Activated T-cell treated with anti-CD3 and anti-CD28 coated beads, Interleukin-2, amount 50 U/mL, for 4 hours (primary cell): ENCODE results near the gene NPFFR1. TPM values are rescaled to one million over a fixed set of nuclear protein-coding genes. Genes with fewer than 3 reads are reported as not detected.

Experiments used
- ATAC-seq, 2 donors: fragments of 200-7000 bp; cut with Tn5 transposase; one replicate each; pipeline ENCODE4 v1.10.0; 2021
- DNase-seq: peaks from one replicate; pipeline ENCODE4 v3.0.0-alpha.2; 2020
- H3K27me3 Mint-ChIP-seq: one replicate; pipeline ENCODE4 v1.8.0; 2021; ENCODE audit warnings: low read depth, mixed read lengths
- H3K36me3 Mint-ChIP-seq: one replicate; pipeline ENCODE4 v1.8.0; 2022; ENCODE audit warnings: mixed read lengths; ENCODE audit not compliant: insufficient read depth
- H3K4me1 Mint-ChIP-seq: one replicate; pipeline ENCODE4 v1.8.0; 2021; ENCODE audit warnings: low read depth, mixed read lengths
- H3K4me3 Mint-ChIP-seq: one replicate; pipeline ENCODE4 v1.8.0; 2021; ENCODE audit warnings: mild to moderate bottlenecking, moderate library complexity, mixed read lengths
- H3K9me3 Mint-ChIP-seq: one replicate; pipeline ENCODE4 v1.8.0; 2021; ENCODE audit warnings: mixed read lengths
- total RNA-seq, 3 donors: library from RNA; stranded (reverse); gene quantifications; one replicate each; pipeline ENCODE4 v1.2.1, GENCODE V29; 2021

NPFFR1 gene
- total RNA-seq, 3 donors from 2014 or later = not detected

DNA sequence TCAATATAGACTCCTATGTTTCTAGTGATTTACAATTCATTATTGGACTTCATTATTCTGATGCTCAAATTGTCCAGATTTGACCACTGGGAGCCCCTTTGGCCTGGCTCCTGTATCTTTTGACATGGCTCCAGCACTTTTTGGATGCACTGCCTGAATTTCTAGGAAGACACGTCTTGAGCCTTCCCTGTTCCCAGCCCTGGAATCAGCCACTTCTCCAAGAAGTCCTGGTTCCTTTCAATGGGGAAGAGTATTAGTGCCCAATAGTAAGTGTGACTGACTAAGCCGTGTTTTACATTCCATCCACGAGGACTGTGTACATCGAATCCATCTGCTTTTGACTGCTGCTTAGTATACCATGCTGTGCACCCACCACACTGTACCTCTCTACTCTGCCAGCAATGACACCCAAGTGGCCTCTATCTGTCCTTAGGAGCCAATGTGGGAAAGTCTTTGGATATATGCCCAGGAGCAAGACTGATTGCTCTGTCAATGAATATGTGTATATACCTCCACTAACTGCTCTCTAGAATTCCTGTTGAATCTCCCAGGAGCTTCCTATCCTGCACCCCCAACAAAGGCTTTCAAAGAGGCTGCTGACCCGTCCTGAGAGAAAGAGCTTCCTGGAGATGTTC is 23.2 kb upstream of the NPFFR1 start:
- H3K9me3 Mint-ChIP-seq = no peaks in the 10 kb centered on the region
- H3K4me3 Mint-ChIP-seq = no peak overlapping the region
- H3K4me1 Mint-ChIP-seq = no peaks in the 10 kb centered on the region
- no peak for ATAC-seq
- no peaks in the 10 kb centered on the region for H3K27me3 Mint-ChIP-seq
- DNase-seq = no peak
- no peaks in the 10 kb centered on the region for H3K36me3 Mint-ChIP-seq

DNA sequence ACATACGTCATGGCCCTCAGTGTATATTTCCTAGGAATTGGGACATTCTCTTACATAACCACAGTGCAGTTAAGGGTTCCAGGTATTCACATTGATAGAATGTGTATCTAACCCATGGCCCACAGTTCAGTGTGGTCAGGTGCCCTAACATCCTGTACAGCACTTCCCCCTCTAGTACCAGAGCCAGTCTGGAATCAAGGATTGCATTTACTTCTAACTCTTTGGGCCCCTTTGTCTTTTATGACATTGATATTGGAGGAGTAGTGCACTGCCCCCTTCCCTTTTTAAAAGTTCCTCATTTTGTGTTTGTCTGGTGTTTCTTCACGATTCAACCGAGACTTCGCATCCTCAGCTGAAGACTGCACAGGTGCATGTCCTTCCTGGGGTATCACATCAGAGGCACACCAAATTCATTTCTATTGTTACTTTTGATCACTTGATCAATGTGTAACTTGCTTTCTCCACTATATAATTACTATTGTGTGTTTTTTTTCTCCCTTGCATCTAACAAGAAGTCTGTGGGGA is 22.4 kb upstream of the NPFFR1 start:
- Mint-ChIP-seq H3K9me3 (no peaks in the 10 kb centered on the region), H3K27me3 (no peaks in the 10 kb centered on the region), H3K36me3 (no peaks in the 10 kb centered on the region), H3K4me1 (no peaks in the 10 kb centered on the region), H3K4me3 (peak overlapping the region; percentile 3)
- no peak for DNase-seq
- no peak for ATAC-seq

GRCh38 chr10:70303730-70304129 is 19.9 kb upstream of the NPFFR1 start:
- Mint-ChIP-seq H3K4me1 (no peaks in the 10 kb centered on the region), H3K9me3 (no peaks in the 10 kb centered on the region), H3K27me3 (no peaks in the 10 kb centered on the region), H3K4me3 (no peak overlapping the region), H3K36me3 (no peaks in the 10 kb centered on the region)
- DNase-seq = no peak
- ATAC-seq = no peak

DNA sequence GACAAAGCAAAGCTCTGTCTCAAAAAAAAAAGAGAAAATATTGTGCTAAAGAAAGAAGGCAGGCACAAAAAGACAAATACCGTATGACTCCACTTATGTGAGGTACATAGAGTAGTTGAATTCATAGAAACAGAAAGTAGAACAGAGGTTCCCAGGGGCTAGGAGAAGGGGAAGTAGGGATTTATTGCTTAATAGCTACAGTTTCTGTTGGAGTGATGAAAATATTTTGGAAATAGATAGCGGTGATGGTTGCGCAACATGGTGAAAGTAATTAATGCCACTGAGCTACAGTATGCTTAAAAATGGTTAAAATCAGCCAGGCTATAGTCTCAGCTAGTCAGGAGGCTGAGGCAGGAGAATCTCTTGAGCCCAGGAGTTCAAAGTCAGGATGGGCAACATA is 18.5 kb upstream of the NPFFR1 start:
- Mint-ChIP-seq H3K36me3 (no peaks in the 10 kb centered on the region), H3K4me3 (no peak overlapping the region), H3K9me3 (no peaks in the 10 kb centered on the region), H3K4me1 (no peaks in the 10 kb centered on the region), H3K27me3 (no peaks in the 10 kb centered on the region)
- DNase-seq (no peak), ATAC-seq (no peak)

DNA sequence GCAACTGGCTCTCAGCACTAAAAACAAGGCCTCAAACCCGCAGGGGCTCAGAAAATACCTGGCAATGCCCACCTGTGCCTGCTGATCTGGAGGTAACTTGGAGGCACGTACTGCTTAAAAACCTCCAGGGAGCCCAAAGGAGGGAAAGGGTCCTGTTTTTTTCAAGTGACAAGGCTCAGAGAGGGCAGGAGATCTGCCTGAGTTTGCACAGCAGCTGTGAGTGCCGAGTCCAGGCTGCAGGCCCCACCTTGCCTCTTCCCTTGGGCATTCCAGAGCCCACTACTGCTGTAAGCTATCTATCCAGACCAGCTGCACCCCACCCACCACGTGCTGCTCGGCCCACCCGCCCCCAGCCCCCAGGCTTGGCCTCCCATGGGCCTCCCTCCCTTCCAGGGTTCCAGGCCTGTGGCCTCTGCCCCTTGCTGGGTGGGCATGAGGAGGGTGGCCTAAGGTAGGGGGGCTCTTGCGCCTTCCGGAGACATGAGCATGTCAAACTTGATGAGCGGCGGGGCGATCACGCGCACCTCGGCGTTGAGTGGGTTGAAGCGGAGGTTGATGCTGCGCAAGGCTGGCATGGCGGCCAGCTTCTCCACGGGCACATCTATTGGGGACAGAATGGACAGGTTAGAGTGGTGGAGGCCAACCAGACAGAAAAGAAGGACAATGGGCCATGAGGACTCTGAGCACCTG is 17.2 kb upstream of the NPFFR1 start:
- DNase-seq = no peak

DNA sequence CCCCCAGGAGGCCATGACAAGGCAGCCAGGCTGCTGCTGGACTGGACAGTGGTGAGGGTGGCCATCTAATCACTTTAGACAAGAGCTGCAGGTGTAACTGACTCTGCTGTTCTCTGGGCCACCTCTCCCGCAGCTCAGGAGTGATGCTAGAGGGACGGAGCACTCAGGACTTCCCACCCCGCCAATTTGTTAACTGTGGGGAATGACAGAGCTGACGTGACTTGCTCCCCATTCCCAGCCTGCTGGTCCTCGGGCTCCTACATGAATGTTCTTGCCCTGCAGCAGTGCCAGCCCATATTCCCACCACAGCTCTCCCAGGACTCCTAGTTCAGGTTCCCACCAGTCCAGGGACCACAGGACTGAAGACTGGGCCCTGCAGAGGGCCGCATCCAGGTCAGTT is 16.7 kb upstream of the NPFFR1 start:
- DNase-seq (no peak), ATAC-seq (no peak)
- Mint-ChIP-seq H3K27me3 (no peaks in the 10 kb centered on the region), H3K9me3 (no peaks in the 10 kb centered on the region), H3K36me3 (no peaks in the 10 kb centered on the region), H3K4me3 (no peak overlapping the region), H3K4me1 (no peaks in the 10 kb centered on the region)

More for the DNA sequence above, 17.2 kb upstream of the NPFFR1 start:
- no peak for ATAC-seq
- Mint-ChIP-seq H3K36me3 (no peaks in the 10 kb centered on the region), H3K27me3 (no peaks in the 10 kb centered on the region), H3K9me3 (no peaks in the 10 kb centered on the region), H3K4me1 (no peaks in the 10 kb centered on the region), H3K4me3 (no peak overlapping the region)

GRCh38 chr10:70299876-70300275 is 16.1 kb upstream of the NPFFR1 start:
- no peak for DNase-seq
- Mint-ChIP-seq H3K27me3 (no peaks in the 10 kb centered on the region), H3K4me1 (no peaks in the 10 kb centered on the region), H3K9me3 (no peaks in the 10 kb centered on the region), H3K36me3 (no peaks in the 10 kb centered on the region), H3K4me3 (no peak overlapping the region)
- no peak for ATAC-seq

- H3K27me3 Mint-ChIP-seq = no peaks in the 10 kb centered on the region
- no peaks in the 10 kb centered on the region for H3K9me3 Mint-ChIP-seq
- DNase-seq (no peak), ATAC-seq (no peak)
- no peaks in the 10 kb centered on the region for H3K36me3 Mint-ChIP-seq
- H3K4me1 Mint-ChIP-seq = no peaks in the 10 kb centered on the region
- no peak overlapping the region for H3K4me3 Mint-ChIP-seq
Measured at GRCh38 chr10:70298393-70298792, 14.6 kb upstream of the NPFFR1 start.

DNA sequence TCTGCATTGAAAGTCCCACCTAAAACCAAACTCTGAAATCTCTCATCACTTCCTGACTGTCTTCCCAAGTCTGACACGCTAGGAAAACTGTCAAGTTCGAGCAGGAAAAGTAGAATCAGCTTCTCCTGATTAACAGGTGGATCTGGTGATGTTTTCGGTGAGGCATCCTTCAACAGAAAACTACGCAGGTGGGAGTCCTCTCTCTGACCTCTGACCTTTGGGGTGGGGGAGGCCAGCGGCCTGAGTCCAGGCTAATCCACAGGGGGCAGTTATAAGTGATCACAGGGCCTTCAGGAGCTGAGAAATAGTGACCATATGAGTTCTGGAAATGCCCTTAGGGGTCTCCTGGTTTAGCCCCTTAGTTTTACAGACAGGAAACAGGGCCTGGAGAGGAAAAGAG is 13.4 kb upstream of the NPFFR1 start:
- no peaks in the 10 kb centered on the region for H3K4me1 Mint-ChIP-seq
- H3K27me3 Mint-ChIP-seq = no peaks in the 10 kb centered on the region
- DNase-seq (no peak), ATAC-seq (no peak)
- no peaks in the 10 kb centered on the region for H3K36me3 Mint-ChIP-seq
- no peaks in the 10 kb centered on the region for H3K9me3 Mint-ChIP-seq
- H3K4me3 Mint-ChIP-seq = no peak overlapping the region

DNA sequence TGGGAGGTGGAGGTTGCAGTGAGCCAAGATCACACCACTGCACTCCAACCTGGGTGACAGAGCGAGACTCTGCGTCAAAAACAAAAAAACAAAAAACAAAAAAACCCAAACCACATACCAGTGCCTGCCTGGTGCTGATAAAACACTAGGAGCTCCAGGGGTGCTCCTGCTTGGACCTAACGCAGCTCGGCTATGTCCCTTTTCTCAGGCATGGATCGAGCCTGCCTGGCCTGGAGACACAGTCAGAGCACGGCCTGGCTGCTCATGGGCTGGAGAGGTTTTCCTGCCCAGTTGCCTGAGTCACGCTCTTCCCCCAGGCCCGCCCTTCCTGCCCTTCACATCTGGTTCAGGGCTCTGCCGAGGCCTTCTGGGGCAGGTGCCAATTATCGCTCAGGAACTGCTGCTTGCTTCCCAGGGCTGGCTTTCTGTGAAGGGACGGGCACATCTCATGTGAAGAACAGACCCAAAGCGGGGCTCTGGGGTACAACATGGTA is 12.6 kb upstream of the NPFFR1 start:
- Mint-ChIP-seq H3K36me3 (no peaks in the 10 kb centered on the region), H3K4me3 (no peak overlapping the region), H3K4me1 (no peaks in the 10 kb centered on the region), H3K9me3 (no peaks in the 10 kb centered on the region), H3K27me3 (no peaks in the 10 kb centered on the region)
- DNase-seq (no peak), ATAC-seq (no peak)

GRCh38 chr10:70295926-70296325 is 12.1 kb upstream of the NPFFR1 start:
- Mint-ChIP-seq H3K27me3 (no peaks in the 10 kb centered on the region), H3K9me3 (no peaks in the 10 kb centered on the region), H3K4me1 (no peaks in the 10 kb centered on the region), H3K4me3 (no peak overlapping the region), H3K36me3 (no peaks in the 10 kb centered on the region)
- no peak for ATAC-seq
- no peak for DNase-seq

GRCh38 chr10:70295321-70295720 is 11.5 kb upstream of the NPFFR1 start:
- ATAC-seq (no peak), DNase-seq (no peak)
- Mint-ChIP-seq H3K4me3 (no peak overlapping the region), H3K9me3 (no peaks in the 10 kb centered on the region), H3K4me1 (no peaks in the 10 kb centered on the region), H3K27me3 (no peaks in the 10 kb centered on the region), H3K36me3 (no peaks in the 10 kb centered on the region)

DNA sequence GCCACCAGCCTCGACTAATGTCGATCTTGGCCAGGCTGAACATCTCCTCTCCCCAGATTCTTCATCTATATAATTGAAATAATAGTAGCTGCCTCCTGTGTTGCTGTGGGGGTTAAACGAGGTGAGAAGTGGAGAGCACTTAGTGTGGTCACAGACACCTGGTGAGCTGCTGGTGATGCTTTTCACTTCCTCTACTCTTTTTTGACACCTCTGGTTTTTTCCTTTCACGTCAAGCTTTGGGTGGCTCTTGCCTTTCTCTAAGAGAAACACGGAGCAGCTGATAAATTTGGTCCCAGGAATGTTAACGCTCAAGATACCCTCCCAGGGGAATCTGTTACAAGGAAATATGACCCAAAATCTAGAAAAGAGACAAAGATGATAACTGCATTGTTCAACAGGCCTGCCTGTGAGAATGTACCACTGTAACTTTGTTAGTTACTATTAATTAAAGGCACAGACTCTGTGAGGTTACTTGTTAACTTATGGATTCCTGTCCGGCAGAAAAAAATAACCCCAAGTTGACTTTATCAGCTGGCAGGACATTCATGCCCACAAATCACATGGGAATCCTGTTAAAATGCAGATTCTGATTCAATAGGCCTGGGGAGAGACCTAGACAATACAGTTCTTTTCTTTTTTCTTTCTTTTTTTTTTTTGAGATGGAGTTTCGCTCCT is 9.5 kb upstream of the NPFFR1 start:
- Mint-ChIP-seq H3K9me3 (no peaks in the 10 kb centered on the region), H3K36me3 (no peaks in the 10 kb centered on the region), H3K4me1 (no peaks in the 10 kb centered on the region), H3K27me3 (no peaks in the 10 kb centered on the region), H3K4me3 (no peak overlapping the region)
- no peak for DNase-seq
- no peak for ATAC-seq

DNA sequence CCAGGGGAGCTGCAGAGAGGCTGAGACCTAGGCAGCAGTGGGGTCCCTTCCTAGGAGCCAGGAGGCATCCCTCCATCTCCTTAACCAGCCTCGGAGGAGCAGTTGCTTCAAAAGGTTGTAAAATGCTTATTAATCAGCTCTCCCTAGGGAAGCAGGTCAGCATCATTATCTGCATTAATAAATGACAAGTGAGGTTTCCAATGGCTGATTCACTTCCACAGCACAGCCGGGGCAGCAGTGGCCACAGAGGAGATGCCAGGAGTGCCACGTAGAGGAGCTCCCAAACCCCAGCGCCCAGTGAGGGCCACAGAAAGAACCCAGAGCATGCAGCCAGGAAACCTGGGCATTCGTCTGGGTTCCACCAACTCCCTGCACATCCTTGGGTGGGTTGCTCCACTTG is 8.2 kb upstream of the NPFFR1 start:
- Mint-ChIP-seq H3K36me3 (no peaks in the 10 kb centered on the region), H3K9me3 (no peaks in the 10 kb centered on the region), H3K4me1 (no peaks in the 10 kb centered on the region), H3K27me3 (no peaks in the 10 kb centered on the region), H3K4me3 (no peak overlapping the region)
- ATAC-seq = no peak
- DNase-seq = no peak

DNA sequence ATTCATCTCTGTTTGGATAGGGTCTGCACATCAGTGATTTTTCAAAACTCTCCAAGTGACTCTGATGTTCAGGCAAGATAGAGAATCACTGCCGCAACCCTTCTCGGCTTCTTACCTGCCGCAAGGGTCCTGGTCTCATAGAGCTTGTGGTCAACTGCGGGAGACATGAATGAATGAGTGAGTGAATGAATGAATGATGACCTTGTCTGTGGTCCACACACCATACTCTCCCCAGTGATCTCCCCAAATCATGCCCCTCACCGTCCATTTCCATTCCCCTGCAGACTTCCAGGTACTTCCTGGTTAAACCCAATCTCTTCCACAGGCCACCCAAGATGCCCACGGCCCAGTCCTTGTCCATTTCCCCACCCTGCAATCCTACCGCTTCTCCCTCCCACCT is 5.9 kb upstream of the NPFFR1 start:
- Mint-ChIP-seq H3K4me3 (no peak overlapping the region), H3K4me1 (no peaks in the 10 kb centered on the region), H3K9me3 (no peaks in the 10 kb centered on the region), H3K36me3 (no peaks in the 10 kb centered on the region), H3K27me3 (peaks cover 19% of the 10 kb centered on the region)
- no peak for ATAC-seq
- DNase-seq = no peak
